LNCaP clone FGC (cell line): ENCODE measurements around the gene EIF3I.

Experiments
- DNase-seq: peaks from one replicate; pipeline ENCODE4 v3.0.0-alpha.2; 2011; ENCODE audit warnings: low read depth
- H3K4me3 ChIP-seq: 2 replicates; pipeline ENCODE4 v1.5.1; 2011; ENCODE audit warnings: mild to moderate bottlenecking, low read depth, low read length, control low read depth
- TF ChIP-seq, protein P1 (sequence below): IDR thresholded peaks from 2 replicates; pipeline ENCODE4 v1.5.1; 2012; ENCODE audit warnings: mild to moderate bottlenecking; ENCODE audit not compliant: control insufficient read depth, insufficient read depth; ENCODE audit errors: extremely low read depth

EIF3I gene

DNA sequence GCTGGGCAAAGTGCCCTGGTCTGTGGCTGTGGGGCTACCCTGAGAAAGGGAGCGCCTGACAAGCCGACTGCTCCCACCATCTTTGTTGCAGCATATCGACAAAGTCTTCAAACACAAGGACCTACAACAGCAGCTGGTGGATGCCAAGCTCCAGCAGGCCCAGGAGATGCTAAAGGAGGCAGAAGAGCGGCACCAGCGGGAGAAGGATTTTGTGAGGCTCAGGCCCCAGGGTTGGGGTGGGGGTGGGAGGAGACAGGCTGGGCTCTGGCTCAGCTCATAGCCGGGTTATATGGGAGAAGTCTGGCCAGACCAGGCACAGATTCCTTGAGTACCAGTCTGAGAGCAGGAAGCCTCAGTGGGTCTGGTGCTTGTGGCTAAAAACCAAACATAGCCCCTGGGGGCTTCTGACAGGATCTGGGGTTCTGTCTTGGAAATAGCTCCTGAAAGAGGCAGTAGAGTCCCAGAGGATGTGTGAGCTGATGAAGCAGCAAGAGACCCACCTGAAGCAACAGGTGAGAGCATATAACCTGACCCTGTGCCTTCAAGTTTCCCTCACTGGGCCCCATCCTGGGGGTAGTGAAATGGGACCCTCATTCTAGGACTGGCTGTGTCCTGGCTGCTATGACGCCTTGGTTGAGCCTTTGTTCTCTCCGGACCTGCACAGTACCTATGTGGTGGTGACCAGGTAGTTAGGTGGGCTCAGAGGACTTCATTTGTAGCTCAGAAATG is 29.8 kb upstream of the EIF3I start:
- H3K4me3 ChIP-seq = no peak overlapping the region
- no peak for DNase-seq
- TF ChIP-seq, protein P1, sequence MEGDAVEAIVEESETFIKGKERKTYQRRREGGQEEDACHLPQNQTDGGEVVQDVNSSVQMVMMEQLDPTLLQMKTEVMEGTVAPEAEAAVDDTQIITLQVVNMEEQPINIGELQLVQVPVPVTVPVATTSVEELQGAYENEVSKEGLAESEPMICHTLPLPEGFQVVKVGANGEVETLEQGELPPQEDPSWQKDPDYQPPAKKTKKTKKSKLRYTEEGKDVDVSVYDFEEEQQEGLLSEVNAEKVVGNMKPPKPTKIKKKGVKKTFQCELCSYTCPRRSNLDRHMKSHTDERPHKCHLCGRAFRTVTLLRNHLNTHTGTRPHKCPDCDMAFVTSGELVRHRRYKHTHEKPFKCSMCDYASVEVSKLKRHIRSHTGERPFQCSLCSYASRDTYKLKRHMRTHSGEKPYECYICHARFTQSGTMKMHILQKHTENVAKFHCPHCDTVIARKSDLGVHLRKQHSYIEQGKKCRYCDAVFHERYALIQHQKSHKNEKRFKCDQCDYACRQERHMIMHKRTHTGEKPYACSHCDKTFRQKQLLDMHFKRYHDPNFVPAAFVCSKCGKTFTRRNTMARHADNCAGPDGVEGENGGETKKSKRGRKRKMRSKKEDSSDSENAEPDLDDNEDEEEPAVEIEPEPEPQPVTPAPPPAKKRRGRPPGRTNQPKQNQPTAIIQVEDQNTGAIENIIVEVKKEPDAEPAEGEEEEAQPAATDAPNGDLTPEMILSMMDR = no peak

DNA sequence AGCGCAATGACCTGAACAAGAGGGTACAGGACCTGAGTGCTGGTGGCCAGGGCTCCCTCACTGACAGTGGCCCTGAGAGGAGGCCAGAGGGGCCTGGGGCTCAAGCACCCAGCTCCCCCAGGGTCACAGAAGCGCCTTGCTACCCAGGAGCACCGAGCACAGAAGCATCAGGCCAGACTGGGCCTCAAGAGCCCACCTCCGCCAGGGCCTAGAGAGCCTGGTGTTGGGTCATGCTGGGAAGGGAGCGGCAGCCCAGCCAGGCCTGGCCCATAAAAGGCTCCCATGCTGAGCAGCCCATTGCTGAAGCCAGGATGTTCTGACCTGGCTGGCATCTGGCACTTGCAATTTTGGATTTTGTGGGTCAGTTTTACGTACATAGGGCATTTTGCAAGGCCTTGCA is 27.2 kb upstream of the EIF3I start:
- H3K4me3 ChIP-seq = no peak overlapping the region
- TF ChIP-seq, protein P1 = no peak
- no peak for DNase-seq

DNA sequence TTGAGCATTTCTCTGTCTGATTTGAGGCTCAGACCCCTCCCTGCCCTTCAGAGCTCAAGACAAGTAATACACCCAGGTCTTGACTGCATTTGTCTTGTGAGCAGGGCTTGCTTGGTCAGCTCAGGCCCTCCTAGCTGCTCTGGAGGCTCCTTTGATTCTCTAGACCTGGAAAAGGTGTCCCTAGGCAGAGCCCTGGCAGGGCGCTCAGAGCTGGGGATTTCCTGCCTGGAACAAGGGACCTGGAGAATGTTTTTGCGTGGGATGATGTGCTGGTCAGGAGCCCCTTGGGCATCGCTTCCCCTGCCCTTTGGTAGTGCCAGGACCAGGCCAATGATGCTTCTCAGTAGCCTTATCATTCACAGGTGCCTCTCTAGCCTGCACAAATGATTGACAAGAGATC is 26.7 kb upstream of the EIF3I start:
- no peak for DNase-seq
- TF ChIP-seq, protein P1 = no peak
- no peak overlapping the region for H3K4me3 ChIP-seq

DNA sequence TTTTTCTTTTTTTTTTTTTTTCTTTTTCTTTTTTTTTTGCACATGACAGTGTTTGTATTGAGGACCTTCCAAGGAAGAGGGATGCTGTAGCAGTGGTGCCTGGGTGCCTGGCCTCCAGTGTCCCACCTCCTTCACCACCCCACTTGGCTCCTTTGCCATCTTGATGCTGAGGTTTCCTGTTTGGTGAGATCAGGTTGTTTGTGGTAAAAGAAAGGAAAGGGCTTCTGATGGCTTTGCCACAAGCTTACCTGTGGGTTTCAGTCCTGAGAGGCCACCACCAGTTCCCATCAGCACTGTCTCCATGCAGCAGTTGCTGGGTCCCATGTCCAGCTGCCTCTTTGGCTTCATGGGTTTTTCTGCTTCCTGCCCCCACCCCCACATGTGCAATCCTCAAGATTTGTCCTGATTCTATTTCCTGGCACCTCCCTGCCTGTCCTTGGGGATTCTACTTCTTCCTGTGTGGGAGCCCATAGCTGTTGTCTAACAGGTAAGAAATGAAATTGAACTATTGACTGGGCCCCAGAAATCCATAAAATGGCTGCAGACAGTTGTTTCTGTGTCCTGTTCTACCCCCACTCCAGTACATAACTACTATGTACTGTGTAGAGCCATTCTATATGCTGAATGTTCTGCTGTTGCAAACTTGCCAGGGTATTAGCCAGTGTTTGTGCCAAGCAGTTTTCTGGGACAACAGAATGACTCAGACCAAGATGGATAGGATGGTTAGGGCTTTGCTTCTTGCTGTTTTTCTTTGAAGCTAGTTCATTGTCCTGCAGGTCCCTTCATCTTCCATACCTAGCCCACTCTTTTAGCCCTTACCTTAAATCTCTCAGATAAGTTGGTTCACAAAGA is 26.0 kb upstream of the EIF3I start:
- TF ChIP-seq, protein P1 = no peak
- no peak overlapping the region for H3K4me3 ChIP-seq
- no peak for DNase-seq

DNA sequence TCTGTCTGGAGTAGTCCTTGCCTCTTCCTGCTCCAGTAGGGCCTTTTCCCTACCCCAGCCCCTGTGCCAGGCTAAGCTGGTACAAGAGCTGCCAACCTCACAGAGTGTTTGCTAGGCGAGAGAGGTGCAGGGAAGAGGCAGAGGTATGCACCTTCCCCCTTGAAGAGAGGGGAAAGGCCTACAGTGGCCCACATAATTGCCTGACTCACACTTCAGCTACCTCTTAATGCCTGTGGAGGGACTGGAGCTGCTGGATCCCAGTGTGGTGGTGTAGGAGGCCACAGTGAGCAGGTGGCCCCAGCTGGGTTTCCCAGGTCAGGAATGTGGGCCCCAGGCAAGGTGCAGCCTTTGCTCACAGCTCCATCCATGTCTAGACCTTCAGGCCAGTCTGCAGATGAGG is 25.1 kb upstream of the EIF3I start:
- DNase-seq = no peak
- TF ChIP-seq, protein P1 = no peak
- H3K4me3 ChIP-seq = no peak overlapping the region

DNA sequence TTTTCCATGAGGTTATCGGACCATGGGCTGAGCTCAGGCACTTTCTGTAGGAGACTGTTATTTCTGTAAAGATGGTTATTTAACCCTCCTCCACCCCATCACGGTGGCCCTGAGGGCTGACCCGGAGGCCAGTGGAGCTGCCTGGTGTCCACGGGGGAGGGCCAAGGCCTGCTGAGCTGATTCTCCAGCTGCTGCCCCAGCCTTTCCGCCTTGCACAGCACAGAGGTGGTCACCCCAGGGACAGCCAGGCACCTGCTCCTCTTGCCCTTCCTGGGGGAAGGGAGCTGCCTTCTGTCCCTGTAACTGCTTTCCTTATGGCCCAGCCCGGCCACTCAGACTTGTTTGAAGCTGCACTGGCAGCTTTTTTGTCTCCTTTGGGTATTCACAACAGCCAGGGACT is 24.4 kb upstream of the EIF3I start:
- H3K4me3 ChIP-seq = no peak overlapping the region

More for the DNA sequence above, 24.4 kb upstream of the EIF3I start:
- TF ChIP-seq, protein P1 = no peak
- no peak for DNase-seq
